GM23338 (cell line): ENCODE measurements around the gene CCDC27. TPM values are rescaled to one million over a fixed set of nuclear protein-coding genes. Genes with fewer than 3 reads are reported as not detected.

Experiments used
- ATAC-seq: fragments of 200-7000 bp; cut with Tn5 transposase; 3 replicates; pipeline ENCODE4 v1.9.1; 2020
- DNase-seq: peaks from one replicate; pipeline ENCODE4 v3.0.0-alpha.2; 2015; ENCODE audit warnings: low spot score
- H2AFZ ChIP-seq: fragments of 200-600 bp; sonication (generic); 2 replicates; pipeline ENCODE4 v1.8.0; 2016; ENCODE audit warnings: antibody characterized with exemption, mild to moderate bottlenecking, moderate library complexity
- H3F3A ChIP-seq: fragments of 200-600 bp; sonication (generic); replicated peaks from 2 replicates; pipeline ENCODE4 v1.8.0; 2017; ENCODE audit warnings: antibody characterized with exemption, mixed run types, low read depth
- H3K27ac ChIP-seq: fragments of 200-600 bp; sonication (generic); 2 replicates; pipeline ENCODE4 v1.6.1; 2016; ENCODE audit warnings: low read depth
- H3K27me3 ChIP-seq: fragments of 200-600 bp; sonication (generic); 2 replicates; pipeline ENCODE4 v1.8.0; 2016; ENCODE audit warnings: mild to moderate bottlenecking, mixed run types, moderate library complexity; ENCODE audit not compliant: insufficient read depth
- H3K36me3 ChIP-seq: fragments of 200-600 bp; sonication (generic); 2 replicates; pipeline ENCODE4 v1.8.0; 2016; ENCODE audit warnings: mild to moderate bottlenecking; ENCODE audit not compliant: insufficient read depth
- H3K4me1 ChIP-seq: fragments of 200-600 bp; sonication (generic); 2 replicates; pipeline ENCODE4 v1.8.0; 2016; ENCODE audit warnings: mild to moderate bottlenecking, moderate library complexity; ENCODE audit not compliant: insufficient read depth
- H3K4me2 ChIP-seq: fragments of 200-600 bp; sonication (generic); 2 replicates; pipeline ENCODE4 v1.7.1; 2017; ENCODE audit warnings: mixed run types
- H3K4me3 ChIP-seq: fragments of 200-600 bp; sonication (generic); 2 replicates; pipeline ENCODE4 v1.6.1; 2016; ENCODE audit warnings: mixed run types
- H3K79me2 ChIP-seq: fragments of 200-600 bp; sonication (generic); replicated peaks from 2 replicates; pipeline ENCODE4 v1.8.0; 2017; ENCODE audit warnings: mild to moderate bottlenecking; ENCODE audit not compliant: insufficient read depth
- H3K9me2 ChIP-seq: fragments of 200-600 bp; sonication (generic); 2 replicates; pipeline ENCODE4 v1.8.0; 2017; ENCODE audit not compliant: insufficient read depth
- H4K20me1 ChIP-seq: fragments of 200-600 bp; sonication (generic); replicated peaks from 2 replicates; pipeline ENCODE4 v1.8.0; 2017; ENCODE audit warnings: mild to moderate bottlenecking; ENCODE audit not compliant: insufficient read depth
- H3K27ac Mint-ChIP-seq: 2 replicates; pipeline ENCODE4 v1.8.0; 2020; ENCODE audit warnings: inconsistent platforms, mild to moderate bottlenecking, moderate library complexity, mixed read lengths
- H3K27me3 Mint-ChIP-seq: 3 replicates; pipeline ENCODE4 v1.8.0; 2022; ENCODE audit warnings: low read depth, mild to moderate bottlenecking, moderate library complexity, mixed read lengths, inconsistent platforms; ENCODE audit not compliant: insufficient read depth, poor library complexity
- H3K36me3 Mint-ChIP-seq: 3 replicates; pipeline ENCODE4 v1.8.0; 2021; ENCODE audit warnings: low read depth, mild to moderate bottlenecking, inconsistent platforms, moderate library complexity, mixed read lengths
- H3K4me1 Mint-ChIP-seq: 3 replicates; pipeline ENCODE4 v1.8.0; 2020; ENCODE audit warnings: mild to moderate bottlenecking, inconsistent platforms, mixed read lengths
- H3K4me3 Mint-ChIP-seq: 3 replicates; pipeline ENCODE4 v1.8.0; 2021; ENCODE audit warnings: moderate library complexity, mild to moderate bottlenecking, inconsistent platforms, mixed read lengths
- H3K9me3 Mint-ChIP-seq: 3 replicates; pipeline ENCODE4 v1.8.0; 2020; ENCODE audit warnings: moderate library complexity, mild to moderate bottlenecking, inconsistent platforms, mixed read lengths
- CREB1 ChIP-seq: fragments of 250-450 bp; sonication (Bioruptor Pico); IDR thresholded peaks from 2 replicates; pipeline ENCODE4 v1.5.0; 2020; ENCODE audit warnings: low read depth, mild to moderate bottlenecking, moderate library complexity
- EZH2 ChIP-seq: fragments of 200-600 bp; sonication (generic); IDR thresholded peaks from one replicate; pipeline ENCODE4 v1.8.0; 2017; ENCODE audit warnings: antibody characterized with exemption, mild to moderate bottlenecking, low read depth; ENCODE audit not compliant: unreplicated experiment
- EZH2phosphoT487 ChIP-seq: fragments of 200-600 bp; sonication (generic); IDR thresholded peaks from one replicate; pipeline ENCODE4 v1.8.1; 2018; ENCODE audit warnings: antibody characterized with exemption; ENCODE audit not compliant: unreplicated experiment
- JUNB ChIP-seq: IDR thresholded peaks from one replicate; pipeline ENCODE4 v1.6.1; 2016; ENCODE audit warnings: antibody characterized with exemption; ENCODE audit not compliant: unreplicated experiment
- NANOG ChIP-seq: IDR thresholded peaks from 2 replicates; pipeline ENCODE4 v1.6.1; 2016; ENCODE audit warnings: antibody characterized with exemption, borderline replicate concordance
- POLR2AphosphoS5 ChIP-seq: IDR thresholded peaks from 2 replicates; pipeline ENCODE4 v1.6.1; 2016; ENCODE audit warnings: antibody characterized with exemption, low read depth
- STAT1 ChIP-seq: IDR thresholded peaks from one replicate; pipeline ENCODE4 v1.6.1; 2016; ENCODE audit warnings: antibody characterized with exemption; ENCODE audit not compliant: unreplicated experiment
- ZNF114 ChIP-seq: fragments of 250-450 bp; sonication (Bioruptor Pico); IDR thresholded peaks from 2 replicates; pipeline ENCODE4 v1.5.0; 2020; ENCODE audit warnings: mild to moderate bottlenecking, moderate library complexity
- ZNF331 ChIP-seq: fragments of 250-450 bp; sonication (Bioruptor Pico); IDR thresholded peaks from 2 replicates; pipeline ENCODE4 v1.5.0; 2020; ENCODE audit warnings: low read depth, mild to moderate bottlenecking, moderate library complexity
- polyA plus RNA-seq: library from polyadenylated mRNA; unstranded; fragments of >200 nt; fragmentation: Nextera tagmentation; extraction: Ambion mirVana; gene quantifications from 2 replicates; pipeline ENCODE4 v1.2.1, GENCODE V29; 2016
- total RNA-seq: library from RNA; depleted of rRNA; stranded (reverse); fragments of >200 nt; shearing (Covaris generic); gene quantifications from 2 replicates; pipeline ENCODE4 v1.2.3, GENCODE V29; 2014
- TF ChIP-seq, protein P1 (sequence below): fragments of 250-450 bp; sonication (Bioruptor Pico); IDR thresholded peaks from 2 replicates; pipeline ENCODE4 v1.5.0; 2020; ENCODE audit warnings: mild to moderate bottlenecking, moderate library complexity
- TF ChIP-seq, protein P2 (sequence below): IDR thresholded peaks from 2 replicates; pipeline ENCODE4 v1.6.1; 2016; ENCODE audit warnings: antibody characterized with exemption
- TF ChIP-seq, protein P3 (sequence below), 2 experiments: fragments of 200-600 bp in 1 of 2; sonication (generic) in 1 of 2; conservative IDR thresholded peaks; 2 replicates each; pipeline versions ENCODE4 v1.5.1 to v1.6.1; 2016 to 2017; ENCODE audit warnings: antibody characterized with exemption in 2 of 2, low read depth in 2 of 2, mild to moderate bottlenecking in 2 of 2, moderate library complexity in 1 of 2
- TF ChIP-seq, protein P4 (sequence below): IDR thresholded peaks from one replicate; pipeline ENCODE4 v1.6.1; 2018; ENCODE audit warnings: antibody characterized with exemption; ENCODE audit not compliant: unreplicated experiment

CCDC27 gene
- total and polyA plus RNA-seq, 2 experiments from 2014 or later = 0.18 to 0.45 TPM

DNA sequence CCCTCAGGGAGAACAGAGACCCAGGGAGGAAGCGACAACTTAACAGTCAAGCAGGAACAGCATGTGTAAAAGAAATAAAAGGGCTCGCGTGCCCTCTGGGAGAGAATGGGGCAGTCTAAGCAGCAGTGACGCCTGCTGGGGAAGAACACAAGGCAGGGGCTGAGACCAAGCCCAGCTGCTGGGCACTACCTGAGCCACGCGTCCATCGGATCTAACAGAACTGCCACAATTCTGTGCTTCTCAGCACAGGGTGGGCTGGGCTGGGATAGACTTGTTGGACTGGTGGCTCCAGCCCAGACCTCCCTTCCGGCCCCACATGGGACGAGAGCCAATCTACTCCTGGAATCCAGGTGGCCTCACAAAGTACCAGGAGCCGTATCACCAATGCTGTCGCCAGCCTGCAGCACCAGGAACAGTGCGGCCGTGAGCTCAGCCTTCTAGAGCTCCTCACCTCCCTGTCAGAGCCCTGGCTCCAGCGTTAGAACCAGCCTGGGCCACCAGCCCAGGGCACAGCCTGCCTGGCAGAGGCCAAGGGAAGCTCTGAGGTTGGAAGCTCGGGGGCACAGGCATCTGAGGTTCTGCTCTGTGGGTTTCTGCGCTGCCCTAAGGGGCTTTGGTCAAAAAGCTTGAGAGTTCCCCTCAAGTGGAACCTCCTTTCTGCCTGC is 36.6 kb downstream of the CCDC27 start:
- Histone ChIP-seq H2AFZ (no peak overlapping the region), H3K27me3 (no peaks in the 10 kb centered on the region), H3K27ac (peak overlapping the region; percentile 63; the same call in 1 of the 2 replicates), H3K79me2 (peaks cover 53% of the 10 kb centered on the region), H3F3A (peaks cover 5% of the 10 kb centered on the region; the same call in 1 of the 2 replicates), H3K4me1 (peaks cover 21% of the 10 kb centered on the region), H3K36me3 (peaks cover 6% of the 10 kb centered on the region), H3K4me2 (no peak overlapping the region), H3K4me3 (no peak overlapping the region), H4K20me1 (no peaks in the 10 kb centered on the region; the same call in 1 of the 2 replicates), H3K9me2 (no peaks in the 10 kb centered on the region)
- ATAC-seq (no peak), DNase-seq (no peak)
- no peaks in the 10 kb centered on the region for H3K9me3 Mint-ChIP-seq
- peaks cover 63% of the 10 kb centered on the region for H3K36me3 Mint-ChIP-seq
- TF ChIP-seq STAT1 (no peak), EZH2 (no peak), ZNF114 (no peak), JUNB (no peak), POLR2AphosphoS5 (no peak), CREB1 (CRISPR knock-in tag) (no peak), NANOG (no peak), ZNF331 (CRISPR knock-in tag) (no peak), EZH2phosphoT487 (no peak)
- TF ChIP-seq, protein P1, sequence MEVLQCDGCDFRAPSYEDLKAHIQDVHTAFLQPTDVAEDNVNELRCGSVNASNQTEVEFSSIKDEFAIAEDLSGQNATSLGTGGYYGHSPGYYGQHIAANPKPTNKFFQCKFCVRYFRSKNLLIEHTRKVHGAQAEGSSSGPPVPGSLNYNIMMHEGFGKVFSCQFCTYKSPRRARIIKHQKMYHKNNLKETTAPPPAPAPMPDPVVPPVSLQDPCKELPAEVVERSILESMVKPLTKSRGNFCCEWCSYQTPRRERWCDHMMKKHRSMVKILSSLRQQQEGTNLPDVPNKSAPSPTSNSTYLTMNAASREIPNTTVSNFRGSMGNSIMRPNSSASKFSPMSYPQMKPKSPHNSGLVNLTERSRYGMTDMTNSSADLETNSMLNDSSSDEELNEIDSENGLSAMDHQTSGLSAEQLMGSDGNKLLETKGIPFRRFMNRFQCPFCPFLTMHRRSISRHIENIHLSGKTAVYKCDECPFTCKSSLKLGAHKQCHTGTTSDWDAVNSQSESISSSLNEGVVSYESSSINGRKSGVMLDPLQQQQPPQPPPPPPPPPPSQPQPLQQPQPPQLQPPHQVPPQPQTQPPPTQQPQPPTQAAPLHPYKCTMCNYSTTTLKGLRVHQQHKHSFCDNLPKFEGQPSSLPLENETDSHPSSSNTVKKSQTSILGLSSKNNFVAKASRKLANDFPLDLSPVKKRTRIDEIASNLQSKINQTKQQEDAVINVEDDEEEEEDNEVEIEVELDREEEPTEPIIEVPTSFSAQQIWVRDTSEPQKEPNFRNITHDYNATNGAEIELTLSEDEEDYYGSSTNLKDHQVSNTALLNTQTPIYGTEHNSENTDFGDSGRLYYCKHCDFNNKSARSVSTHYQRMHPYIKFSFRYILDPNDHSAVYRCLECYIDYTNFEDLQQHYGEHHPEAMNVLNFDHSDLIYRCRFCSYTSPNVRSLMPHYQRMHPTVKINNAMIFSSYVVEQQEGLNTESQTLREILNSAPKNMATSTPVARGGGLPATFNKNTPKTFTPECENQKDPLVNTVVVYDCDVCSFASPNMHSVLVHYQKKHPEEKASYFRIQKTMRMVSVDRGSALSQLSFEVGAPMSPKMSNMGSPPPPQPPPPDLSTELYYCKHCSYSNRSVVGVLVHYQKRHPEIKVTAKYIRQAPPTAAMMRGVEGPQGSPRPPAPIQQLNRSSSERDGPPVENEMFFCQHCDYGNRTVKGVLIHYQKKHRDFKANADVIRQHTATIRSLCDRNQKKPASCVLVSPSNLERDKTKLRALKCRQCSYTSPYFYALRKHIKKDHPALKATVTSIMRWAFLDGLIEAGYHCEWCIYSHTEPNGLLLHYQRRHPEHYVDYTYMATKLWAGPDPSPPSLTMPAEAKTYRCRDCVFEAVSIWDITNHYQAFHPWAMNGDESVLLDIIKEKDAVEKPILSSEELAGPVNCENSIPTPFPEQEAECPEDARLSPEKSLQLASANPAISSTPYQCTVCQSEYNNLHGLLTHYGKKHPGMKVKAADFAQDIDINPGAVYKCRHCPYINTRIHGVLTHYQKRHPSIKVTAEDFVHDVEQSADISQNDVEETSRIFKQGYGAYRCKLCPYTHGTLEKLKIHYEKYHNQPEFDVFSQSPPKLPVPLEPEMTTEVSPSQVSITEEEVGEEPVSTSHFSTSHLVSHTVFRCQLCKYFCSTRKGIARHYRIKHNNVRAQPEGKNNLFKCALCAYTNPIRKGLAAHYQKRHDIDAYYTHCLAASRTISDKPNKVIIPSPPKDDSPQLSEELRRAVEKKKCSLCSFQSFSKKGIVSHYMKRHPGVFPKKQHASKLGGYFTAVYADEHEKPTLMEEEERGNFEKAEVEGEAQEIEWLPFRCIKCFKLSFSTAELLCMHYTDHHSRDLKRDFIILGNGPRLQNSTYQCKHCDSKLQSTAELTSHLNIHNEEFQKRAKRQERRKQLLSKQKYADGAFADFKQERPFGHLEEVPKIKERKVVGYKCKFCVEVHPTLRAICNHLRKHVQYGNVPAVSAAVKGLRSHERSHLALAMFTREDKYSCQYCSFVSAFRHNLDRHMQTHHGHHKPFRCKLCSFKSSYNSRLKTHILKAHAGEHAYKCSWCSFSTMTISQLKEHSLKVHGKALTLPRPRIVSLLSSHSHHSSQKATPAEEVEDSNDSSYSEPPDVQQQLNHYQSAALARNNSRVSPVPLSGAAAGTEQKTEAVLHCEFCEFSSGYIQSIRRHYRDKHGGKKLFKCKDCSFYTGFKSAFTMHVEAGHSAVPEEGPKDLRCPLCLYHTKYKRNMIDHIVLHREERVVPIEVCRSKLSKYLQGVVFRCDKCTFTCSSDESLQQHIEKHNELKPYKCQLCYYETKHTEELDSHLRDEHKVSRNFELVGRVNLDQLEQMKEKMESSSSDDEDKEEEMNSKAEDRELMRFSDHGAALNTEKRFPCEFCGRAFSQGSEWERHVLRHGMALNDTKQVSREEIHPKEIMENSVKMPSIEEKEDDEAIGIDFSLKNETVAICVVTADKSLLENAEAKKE (CRISPR knock-in tag) = no peak
- TF ChIP-seq, protein P2, sequence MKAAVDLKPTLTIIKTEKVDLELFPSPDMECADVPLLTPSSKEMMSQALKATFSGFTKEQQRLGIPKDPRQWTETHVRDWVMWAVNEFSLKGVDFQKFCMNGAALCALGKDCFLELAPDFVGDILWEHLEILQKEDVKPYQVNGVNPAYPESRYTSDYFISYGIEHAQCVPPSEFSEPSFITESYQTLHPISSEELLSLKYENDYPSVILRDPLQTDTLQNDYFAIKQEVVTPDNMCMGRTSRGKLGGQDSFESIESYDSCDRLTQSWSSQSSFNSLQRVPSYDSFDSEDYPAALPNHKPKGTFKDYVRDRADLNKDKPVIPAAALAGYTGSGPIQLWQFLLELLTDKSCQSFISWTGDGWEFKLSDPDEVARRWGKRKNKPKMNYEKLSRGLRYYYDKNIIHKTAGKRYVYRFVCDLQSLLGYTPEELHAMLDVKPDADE = no peak
- TF ChIP-seq, protein P3, sequence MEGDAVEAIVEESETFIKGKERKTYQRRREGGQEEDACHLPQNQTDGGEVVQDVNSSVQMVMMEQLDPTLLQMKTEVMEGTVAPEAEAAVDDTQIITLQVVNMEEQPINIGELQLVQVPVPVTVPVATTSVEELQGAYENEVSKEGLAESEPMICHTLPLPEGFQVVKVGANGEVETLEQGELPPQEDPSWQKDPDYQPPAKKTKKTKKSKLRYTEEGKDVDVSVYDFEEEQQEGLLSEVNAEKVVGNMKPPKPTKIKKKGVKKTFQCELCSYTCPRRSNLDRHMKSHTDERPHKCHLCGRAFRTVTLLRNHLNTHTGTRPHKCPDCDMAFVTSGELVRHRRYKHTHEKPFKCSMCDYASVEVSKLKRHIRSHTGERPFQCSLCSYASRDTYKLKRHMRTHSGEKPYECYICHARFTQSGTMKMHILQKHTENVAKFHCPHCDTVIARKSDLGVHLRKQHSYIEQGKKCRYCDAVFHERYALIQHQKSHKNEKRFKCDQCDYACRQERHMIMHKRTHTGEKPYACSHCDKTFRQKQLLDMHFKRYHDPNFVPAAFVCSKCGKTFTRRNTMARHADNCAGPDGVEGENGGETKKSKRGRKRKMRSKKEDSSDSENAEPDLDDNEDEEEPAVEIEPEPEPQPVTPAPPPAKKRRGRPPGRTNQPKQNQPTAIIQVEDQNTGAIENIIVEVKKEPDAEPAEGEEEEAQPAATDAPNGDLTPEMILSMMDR (conservative IDR thresholded peaks at IDR 0.05; ENCODE audit: low read depth in 2 of 2) = no peak
- TF ChIP-seq, protein P4, sequence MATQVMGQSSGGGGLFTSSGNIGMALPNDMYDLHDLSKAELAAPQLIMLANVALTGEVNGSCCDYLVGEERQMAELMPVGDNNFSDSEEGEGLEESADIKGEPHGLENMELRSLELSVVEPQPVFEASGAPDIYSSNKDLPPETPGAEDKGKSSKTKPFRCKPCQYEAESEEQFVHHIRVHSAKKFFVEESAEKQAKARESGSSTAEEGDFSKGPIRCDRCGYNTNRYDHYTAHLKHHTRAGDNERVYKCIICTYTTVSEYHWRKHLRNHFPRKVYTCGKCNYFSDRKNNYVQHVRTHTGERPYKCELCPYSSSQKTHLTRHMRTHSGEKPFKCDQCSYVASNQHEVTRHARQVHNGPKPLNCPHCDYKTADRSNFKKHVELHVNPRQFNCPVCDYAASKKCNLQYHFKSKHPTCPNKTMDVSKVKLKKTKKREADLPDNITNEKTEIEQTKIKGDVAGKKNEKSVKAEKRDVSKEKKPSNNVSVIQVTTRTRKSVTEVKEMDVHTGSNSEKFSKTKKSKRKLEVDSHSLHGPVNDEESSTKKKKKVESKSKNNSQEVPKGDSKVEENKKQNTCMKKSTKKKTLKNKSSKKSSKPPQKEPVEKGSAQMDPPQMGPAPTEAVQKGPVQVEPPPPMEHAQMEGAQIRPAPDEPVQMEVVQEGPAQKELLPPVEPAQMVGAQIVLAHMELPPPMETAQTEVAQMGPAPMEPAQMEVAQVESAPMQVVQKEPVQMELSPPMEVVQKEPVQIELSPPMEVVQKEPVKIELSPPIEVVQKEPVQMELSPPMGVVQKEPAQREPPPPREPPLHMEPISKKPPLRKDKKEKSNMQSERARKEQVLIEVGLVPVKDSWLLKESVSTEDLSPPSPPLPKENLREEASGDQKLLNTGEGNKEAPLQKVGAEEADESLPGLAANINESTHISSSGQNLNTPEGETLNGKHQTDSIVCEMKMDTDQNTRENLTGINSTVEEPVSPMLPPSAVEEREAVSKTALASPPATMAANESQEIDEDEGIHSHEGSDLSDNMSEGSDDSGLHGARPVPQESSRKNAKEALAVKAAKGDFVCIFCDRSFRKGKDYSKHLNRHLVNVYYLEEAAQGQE = no peak
- no peak overlapping the region for H3K4me3 Mint-ChIP-seq
- peaks cover 24% of the 10 kb centered on the region for H3K27me3 Mint-ChIP-seq
- peaks cover 43% of the 10 kb centered on the region for H3K4me1 Mint-ChIP-seq
- H3K27ac Mint-ChIP-seq = peak overlapping the region; percentile 66
